Fibroblast of skin of right quadriceps (primary cell): ENCODE measurements around the gene TPRG1.

Experiments
- DNase-seq: peaks from one replicate; pipeline ENCODE4 v3.0.0-alpha.2; 2013

The TPRG1 gene

DNA sequence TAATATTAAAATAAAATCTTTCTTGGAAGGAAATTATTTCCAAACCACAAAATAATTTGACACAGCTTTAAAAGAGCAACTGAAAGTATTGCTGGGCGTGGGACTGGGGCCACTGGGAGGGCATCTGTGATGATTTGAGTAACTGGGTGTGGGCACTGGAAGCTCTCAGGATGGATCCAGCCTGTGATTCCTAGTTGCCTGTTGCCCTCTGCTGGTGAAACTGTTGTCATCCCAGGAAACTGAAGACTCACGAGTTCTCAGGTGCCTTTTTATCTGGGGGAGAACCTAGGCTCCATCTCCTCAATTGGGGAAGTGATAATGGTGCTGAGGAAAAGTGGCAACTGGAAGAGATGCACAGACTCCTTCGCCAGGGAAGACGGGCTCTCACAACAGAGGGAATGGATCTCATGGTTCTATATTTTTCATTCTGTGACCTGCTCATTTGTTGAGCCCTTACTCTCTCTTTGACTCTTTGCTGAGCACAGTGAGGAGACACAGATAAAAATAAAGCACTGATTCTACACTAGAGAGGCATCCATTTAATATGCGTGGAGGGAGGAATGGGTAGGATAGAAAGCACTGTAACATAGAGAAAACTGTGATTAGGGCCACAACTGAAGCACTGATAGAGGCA lies 61.6 kb downstream of the TPRG1 start:
- peak; percentile 70 for DNase-seq

DNA sequence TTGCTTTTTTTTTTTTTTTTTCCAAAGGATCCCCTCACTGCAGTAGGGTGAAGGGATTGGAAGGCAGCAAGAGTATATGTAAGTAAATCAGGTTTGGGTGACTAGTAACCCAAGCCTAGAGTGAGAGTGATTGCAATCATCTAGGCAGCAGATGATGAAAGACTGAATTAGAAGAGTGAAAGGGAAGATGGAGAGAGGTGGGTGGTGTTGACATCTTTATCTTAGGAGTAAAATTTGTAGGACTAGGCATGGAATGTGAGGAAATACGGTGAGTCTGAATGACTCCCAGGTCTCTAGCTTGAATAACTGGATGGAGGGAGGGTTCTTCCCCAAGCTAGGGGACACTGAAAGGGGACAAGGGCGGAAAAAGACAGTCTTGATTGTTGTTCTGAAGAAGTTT lies 63.4 kb downstream of the TPRG1 start:
- DNase-seq: peak; percentile 28

DNA sequence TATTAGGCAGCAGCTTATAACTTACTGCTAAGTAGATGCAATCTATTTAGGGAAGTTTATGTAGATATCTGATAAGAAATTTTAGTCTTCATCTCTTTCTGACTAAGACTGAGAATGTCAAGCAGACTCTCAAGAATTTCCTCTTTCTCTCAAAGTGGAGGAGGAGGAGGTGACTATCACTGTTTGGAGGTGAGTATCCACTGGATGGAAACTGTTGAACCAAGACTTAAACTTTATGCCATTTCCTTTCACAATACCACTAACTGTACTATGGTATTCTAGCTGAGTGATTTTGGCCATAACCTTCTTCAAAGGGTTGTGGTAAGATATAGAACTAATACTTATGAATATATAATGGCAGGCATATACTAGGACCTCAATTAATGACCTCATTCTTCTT lies 64.6 kb downstream of the TPRG1 start:
- no peak for DNase-seq

DNA sequence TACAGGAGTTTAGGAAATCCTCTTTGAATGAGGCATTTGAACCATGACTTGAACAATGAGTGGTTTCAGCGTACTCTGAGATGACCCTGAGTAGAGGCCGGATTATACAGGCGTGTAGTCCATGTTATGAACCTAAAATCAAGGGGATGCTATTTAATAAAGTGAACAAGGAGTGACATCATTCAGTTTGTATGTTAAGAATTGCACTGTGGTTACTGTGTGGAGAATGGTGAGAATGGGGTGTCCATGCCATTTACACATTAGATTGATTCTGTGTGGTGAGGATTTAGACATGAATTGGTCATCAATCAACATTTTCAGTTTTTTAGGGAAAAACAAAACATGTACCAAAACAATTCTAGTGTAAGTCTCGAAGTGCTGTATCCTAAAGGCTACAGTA lies 65.8 kb downstream of the TPRG1 start:
- DNase-seq: peak; percentile 25

DNA sequence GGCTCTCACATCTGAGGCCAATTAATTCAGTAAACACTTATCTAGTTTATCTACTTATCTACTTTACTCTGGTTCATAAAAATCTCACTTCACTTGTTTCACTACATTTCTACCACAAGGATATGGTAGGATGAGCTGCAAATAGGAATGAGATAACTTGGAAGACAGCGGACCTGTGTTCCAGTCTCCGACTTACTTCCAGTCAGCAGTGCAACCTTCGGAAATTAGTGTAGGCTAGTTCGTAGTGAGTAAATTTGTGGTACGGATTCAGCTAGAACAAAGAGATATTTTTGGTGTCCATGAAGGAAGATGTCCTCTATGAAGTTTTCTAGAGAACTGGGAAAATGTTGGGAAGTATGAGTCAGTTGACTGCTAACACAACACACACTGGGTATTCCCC lies 66.3 kb downstream of the TPRG1 start:
- no peak for DNase-seq

DNA sequence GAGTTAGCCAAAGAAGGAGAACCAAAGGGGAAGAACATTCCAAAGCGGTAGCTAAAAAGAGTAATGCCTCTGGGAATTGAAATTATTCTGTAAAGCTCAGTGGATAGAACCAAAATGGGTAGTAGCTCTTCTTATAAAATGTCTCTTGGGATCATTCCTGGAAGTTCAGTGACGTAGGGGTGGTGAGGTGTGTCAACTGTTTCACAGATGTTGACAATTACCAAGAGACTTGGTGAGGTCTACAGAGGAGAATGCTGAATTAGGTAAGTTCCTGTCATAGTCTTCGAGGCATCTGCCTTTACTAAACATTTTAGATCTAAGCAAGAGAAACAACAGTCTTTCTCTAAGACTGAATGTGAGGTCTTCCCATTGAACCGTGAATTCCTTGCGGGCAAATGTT lies 67.8 kb downstream of the TPRG1 start:
- peak; percentile 28 for DNase-seq

DNA sequence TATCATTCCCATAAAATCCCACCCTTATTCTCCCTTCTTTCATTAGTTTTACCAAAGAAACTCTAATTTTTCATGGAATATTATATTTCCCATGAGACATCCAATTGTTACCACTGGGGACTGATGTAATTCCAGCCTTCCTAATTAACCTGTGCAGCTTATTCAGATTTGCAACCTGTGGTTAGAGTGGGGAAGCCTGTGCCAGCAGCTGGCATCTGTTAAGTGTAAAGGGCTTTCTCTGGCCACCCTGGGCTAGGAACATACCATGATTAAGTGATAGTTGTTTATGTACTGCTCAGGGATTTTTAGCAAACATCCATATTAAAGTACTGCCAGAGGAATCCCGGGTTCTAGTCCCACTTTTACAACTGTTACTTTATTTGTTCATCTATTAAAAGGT lies 78.2 kb downstream of the TPRG1 start:
- no peak for DNase-seq

DNA sequence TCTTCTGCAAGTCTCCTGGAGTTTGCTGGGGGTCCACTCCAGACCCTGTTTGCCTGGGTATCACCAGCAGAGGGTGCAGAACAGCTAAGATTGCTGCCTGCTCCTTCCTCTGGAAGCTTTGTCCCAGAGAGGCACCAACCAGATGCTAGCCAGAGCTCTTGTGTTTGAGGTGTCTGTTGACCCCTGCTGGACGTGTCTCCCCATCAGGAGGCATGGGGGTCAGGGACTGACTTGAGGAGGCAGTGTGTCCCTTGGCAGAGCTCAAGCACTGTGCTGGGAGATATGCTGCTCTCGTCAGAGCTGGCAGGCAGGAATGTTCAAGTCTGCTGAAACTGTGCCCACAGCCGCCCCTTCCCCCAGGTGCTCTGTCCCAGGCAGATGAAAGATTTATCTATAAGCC lies 86.5 kb downstream of the TPRG1 start:
- no peak for DNase-seq

DNA sequence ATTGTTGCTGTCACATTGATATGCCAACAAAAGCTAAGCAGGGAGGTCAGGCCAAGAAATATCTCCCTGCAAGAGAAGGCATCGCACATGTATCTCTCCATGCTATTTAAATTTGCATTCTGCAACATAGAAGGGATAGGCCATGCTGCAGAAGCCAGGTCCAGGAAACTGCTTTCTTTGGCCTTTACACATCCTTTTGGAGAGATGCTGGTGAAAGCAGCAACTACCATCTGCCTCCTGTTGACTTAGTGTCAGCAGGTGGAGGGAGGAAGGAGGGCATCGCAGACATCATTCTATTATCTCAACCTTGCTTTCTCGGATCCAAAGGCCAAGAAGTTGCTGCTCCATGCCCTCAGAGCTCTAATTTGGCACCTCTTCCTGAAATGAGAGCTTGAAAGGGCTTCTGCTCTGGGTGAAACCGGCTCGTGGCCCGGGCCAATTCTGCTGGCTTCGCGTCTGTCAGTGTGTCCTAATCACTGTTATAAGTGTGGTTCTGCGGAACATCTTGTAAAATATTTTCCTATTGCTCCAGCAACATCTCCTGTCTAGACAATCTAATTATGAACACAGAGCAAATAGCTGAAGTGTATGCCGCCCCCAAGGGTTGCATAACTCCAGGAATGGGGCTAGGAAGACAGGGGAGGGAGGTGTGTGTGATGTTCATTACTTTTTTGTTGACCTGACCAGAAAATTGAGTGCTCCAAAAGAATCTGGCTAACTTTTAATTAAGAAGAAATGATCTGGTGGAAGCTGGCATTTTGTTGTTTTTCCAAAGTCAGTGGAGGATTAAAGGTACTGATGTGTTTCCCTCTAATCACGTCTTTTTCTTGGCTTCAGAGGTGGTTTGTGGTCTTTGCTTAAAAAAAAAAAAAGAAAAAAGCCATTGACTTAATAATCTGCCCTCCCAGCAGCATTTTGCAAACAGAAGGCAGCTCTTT lies 89.1 kb downstream of the TPRG1 start:
- DNase-seq: peak; percentile 65

DNA sequence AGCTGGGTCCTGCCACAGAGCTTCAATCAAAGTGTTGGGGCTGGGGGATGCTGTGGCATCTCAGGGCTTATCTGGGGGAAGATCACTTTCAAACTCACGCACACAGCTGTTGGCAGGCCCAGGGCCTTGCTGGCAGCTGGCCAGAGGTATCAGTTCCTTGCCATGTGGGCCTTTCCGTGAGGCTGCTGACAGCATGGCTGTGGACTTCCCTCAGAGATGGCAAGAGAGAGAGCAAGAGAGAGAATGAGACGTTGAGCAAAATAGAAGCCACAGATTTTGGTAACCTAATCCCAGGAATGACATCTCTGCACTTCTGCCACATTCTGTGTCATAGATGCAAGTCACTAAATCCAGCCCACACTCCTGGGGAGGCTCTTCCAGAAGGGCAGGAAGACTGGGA lies 91.0 kb downstream of the TPRG1 start:
- DNase-seq: peak; percentile 30

DNA sequence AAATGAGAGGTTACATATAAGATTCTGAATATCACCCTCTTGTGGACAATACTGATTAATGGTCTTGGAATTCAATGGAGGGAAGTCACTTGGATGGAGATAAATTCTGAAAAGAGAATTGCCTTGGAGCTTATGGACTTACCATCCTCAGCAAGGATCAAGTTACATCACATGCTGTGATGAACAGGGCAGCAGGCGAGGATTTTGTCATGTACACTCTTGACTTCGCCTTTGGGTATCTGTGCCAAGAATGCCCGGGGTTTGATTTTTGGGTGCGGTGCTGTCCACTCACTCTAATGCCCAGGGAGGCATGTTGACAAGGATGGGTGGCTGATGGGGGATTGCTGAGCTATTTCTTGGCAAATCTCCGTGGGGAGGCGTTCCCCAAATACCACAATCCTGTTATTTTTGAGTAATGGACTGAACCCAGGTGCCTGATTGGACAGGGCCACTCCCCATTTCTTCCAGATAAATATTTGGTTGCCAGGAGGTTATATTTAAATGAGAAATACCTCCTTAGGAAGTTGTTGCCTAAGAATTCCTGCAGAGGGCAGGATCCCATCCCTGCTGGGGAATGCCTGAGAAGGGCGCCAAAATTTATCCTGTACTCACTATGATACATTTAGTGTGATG lies 96.3 kb downstream of the TPRG1 start:
- peak; percentile 18 for DNase-seq

DNA sequence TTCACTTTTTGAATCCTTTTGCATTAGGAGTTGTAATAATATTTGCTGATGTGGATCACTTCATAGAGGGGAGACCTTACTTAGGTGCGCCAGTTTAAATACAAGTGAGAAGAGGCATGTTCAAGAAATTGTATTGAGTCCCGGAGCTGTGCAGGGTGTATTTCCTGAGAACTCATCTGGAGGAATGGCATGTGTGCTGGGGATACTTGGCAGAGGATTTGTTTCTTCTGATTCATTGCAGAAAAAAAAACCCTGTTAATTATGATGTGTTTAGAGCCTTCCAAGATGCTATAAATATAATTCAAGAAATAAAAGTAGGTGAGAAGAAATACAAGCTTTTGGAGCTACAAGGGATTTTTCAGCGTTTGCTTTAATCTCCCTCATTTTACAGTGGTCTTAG lies 97.6 kb downstream of the TPRG1 start:
- DNase-seq: peak; percentile 74

DNA sequence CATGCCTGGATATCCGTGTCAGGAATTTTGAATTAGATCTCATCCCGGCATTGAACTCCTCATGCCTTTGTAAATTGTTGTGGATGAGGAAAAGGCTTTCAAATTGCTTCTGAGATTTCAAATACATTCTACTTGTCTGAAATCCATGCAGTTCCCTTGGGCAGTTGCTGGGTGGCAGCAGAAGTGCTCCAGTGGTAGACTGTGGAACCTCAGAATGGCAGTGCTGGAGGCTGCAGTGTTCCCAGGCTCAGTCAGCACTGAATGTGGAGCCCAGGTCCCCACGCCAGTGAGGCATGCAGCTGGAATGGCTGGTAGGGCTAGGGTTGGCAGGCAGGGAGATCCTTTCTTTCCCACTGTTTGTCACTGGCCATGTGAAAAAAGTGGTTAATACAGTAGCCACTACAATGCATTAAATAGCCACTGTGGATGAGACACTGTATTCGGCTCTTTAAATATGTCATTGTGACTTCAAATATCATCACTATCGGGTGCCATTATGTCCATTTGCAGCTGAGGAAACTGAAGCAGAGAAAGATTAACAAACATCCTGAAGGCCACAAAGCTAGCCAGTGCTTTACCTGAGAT lies 98.6 kb downstream of the TPRG1 start:
- DNase-seq: peak; percentile 84

DNA sequence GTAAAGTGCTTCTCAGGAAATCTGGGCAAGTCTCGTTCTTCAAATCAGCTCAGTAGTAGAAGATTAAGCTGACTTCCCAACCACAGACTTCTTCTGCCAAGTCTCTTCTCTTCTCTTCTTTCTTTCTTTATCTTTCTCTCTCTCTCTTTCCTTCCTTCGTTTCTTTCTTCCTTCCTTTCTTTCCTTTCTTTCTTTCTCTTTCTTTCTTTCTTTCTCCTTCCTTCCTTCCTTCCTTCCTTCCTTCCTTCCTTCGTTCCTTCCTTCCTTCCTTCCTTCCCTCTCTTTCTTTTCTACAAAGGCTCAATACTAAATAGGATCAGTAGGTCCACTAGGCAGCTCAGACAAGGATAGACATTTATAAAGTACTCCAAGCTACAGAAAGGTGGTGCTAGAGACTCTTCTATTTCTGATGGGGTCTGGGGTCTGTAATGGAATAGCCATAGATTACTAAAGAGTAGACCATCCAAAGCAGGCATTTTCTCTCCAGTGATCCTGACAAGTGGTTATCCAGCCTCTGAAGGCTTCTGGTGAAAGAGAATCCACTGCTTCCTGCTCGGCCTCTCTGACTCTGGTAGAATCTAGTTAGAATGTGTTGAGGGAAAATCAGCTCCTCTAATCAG lies 100.8 kb downstream of the TPRG1 start:
- DNase-seq: no peak

DNA sequence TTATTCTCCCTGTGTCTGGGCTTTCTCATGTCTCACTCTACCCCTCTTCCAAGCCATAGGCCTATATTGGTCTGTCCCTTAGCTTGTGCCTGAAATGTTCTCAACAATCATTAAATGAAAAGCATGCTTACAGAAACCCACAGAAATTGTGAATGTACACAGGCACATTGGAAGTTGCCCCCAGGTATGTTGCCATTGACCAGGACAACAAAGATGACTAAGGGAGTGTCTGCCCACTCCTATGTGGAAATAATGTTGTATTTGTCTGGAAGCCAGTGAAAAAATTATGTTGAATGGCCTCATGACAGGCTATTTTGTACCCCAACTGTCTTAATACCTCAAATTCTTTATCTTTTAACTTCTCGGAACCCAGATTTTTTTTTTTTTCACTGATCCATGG lies 102.0 kb downstream of the TPRG1 start:
- DNase-seq: no peak

DNA sequence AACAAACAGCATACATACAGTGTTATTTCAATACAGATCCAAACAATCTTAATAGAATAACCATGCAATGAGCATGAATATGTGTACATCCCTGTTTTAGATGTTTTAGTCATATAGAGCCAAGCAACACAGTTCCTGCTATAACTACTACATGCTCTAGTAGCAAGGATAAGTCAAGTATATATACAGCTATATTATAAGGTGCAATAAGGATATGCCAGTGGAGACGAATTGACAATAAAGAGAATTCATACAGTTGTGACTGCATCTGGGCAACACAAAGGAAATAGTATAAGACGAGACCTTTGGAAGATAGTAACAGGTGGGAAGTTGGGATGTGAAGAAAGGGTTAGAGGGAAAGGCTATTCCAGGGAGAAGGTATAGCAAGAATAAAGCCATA lies 103.4 kb downstream of the TPRG1 start:
- no peak for DNase-seq

DNA sequence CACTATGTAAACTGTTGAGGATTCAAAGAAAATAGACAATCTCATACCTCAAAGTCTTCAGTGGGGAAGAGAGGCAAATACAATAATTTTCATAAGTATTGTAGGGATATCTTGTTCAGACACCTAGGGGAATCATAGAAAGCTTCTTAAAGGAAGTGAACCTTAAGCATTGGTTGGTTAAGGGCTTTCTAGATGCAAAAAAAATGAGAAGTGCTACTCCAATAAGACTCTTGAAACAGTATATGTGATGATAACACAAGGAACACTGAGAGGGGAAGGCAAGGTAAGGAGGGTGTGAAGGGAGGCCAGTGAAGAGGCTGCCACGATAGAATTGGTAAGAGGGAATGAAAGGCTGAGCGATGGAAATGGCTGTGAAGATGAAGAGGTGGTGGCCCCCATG lies 104.1 kb downstream of the TPRG1 start:
- no peak for DNase-seq

DNA sequence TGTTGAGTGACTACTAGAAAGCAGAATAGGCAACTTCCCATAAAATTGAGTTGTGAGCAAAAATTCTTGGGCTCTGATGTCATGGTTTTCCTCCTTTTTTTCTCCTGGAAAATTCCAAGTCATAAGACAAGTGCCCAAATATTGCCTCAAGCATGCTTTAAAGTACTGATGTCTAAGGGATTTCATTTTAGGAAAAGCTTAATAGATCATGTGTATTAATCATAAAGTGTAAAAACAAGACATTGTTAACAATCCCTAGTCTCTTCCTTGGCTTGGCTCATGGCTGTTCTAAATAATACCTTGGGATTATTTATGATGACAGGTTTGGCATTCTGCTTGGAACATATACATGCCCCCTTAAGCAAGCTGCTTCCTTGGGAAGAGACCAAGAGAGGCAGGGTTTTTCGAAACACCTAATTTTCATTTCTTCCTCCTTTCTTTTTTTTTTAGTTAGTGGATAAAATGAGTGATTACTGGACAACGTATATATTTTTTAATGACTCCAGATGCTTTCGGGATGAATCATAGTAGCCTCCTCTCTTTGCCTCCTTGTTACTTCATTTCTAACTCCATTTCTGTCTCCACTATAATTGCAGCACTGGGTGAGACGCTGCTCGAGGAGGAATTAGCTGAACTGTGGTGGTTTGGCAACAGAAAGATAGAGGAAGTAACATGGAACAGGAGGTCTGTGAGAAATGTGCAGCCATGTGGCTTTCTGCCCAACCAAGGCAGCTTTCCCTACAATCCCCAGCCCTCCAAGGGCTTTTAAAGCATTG lies 104.9 kb downstream of the TPRG1 start:
- peak; percentile 99 for DNase-seq

DNA sequence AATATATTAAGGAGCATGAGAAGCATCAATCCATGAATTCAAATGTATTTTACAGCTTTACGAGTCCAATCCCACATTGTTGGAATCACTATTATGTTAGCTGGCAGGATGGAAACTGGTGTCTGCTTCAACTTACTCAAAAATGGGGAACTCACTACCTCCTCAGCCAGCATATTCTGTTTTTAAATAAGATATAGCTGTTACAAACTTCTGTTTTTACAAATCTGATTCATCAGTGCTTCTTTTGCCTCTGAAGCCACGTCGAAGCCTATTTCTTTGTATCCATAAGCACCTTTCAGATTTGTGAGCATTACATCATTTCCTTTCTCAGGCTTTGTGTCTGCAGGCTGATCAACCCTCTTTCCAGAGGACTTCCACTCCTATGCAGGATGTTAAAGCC lies 105.9 kb downstream of the TPRG1 start:
- peak; percentile 49 for DNase-seq

DNA sequence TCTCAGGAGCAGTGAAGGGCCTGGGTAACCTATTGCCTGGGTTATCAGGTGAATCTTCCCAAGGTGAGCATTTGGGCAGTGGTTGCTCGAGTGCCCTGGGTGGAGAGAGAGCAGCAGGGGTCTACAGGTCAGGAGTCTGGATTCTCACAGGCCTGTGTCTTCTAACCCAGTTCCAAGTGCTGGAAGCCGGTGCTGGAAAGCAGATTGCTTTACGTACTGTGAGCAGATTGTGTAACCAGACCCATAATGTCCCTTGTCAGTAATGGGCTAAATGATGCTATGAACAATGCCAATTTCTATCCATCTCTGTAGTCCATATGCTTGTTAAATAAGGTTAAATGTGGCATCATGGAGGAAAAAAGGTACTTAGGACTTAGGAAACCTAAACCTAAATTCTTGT lies 106.5 kb downstream of the TPRG1 start:
- DNase-seq: no peak

DNA sequence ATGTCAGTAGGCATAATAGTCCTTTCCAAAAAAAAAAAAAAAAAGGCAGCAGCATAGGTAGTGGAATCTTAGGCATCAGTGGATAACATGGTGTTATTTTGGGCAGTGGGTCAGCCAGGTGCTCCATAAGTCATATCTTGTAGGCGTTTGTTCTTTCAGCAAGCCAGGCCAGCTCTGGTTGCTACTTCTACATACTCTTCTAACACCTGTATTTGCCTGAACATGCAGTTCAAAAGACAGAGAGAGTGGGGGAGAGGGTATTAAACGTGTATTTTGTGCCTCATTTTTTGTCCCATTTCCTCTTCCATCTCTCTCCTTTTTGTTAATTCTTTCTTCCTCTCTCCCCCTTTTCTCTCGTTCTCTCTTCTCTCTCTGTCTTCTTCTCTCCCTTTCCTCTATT lies 110.4 kb downstream of the TPRG1 start:
- DNase-seq: no peak

DNA sequence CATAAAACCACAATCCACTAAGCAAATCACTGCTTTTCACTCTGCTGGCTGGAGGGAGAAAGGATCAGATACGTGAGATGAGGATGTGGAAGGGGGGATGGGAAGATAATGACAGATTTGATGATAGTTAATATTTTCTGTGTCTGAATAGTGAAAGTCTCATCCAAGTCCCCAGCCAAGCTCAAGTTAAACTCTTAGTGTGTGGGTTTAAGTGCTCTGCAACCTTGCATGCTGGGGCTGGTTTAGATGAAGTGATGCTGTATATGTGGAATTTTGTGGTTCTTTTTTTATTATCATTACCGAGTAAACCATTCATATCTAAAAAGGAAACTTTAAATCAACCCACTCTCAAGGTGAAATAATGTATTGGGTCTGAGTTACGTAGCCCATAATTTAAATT lies 111.0 kb downstream of the TPRG1 start:
- peak; percentile 78 for DNase-seq
